ENCODE measurements around the gene FAM186B. TPM values are rescaled to one million over a fixed set of nuclear protein-coding genes. Genes with fewer than 3 reads are reported as not detected.

FAM186B gene
- total and polyA plus RNA-seq, 8 donors, result 0.18 to 7.0 (median 0.27) TPM; not detected in 4

- TF ChIP-seq CTCF (IDR thresholded peaks at IDR 0.05) (no peak), POLR2A (IDR thresholded peaks at IDR 0.05) (no peak), POLR2AphosphoS5 (IDR thresholded peaks at IDR 0.05) (no peak), EP300 (IDR thresholded peaks at IDR 0.05) (no peak)
- Histone ChIP-seq H3K27me3 (no peaks in the 10 kb centered on the region), H3K4me1 (peaks cover 0 to 17% (median 13%) of the 10 kb centered on the region in 4 donors), H3K27ac (peak overlapping the region in 1 of 5 donors; percentile 30), H3K4me3 (no peak overlapping the region), H3K9me3 (no peaks in the 10 kb centered on the region), H3K36me3 (peaks cover 0 to 77% (median 64%) of the 10 kb centered on the region in 4 donors)
- no peak for DNase-seq
- WGBS, 5 donors, result 64 to 74% (median 69%) methylated on average over 13 of the region's 13 CpGs
- intact Hi-C loops (cut with DNase I; ENCODE audit: low total_unique reads), result no loop called here
Observed at GRCh38 chr12:49636574-49636973, 31.1 kb upstream of the FAM186B start.

GRCh38 chr12:49635656-49636055 lies 30.2 kb upstream of the FAM186B start:
- TF ChIP-seq POLR2AphosphoS5 (IDR thresholded peaks at IDR 0.05) (no peak), POLR2A (IDR thresholded peaks at IDR 0.05) (no peak), CTCF (IDR thresholded peaks at IDR 0.05) (no peak), EP300 (IDR thresholded peaks at IDR 0.05) (no peak)
- intact Hi-C loops (cut with DNase I; ENCODE audit: low total_unique reads), result no loop called here
- Histone ChIP-seq H3K4me1 (peaks cover 0 to 17% (median 13%) of the 10 kb centered on the region in 4 donors), H3K27me3 (no peaks in the 10 kb centered on the region), H3K9me3 (no peaks in the 10 kb centered on the region), H3K27ac (no peak overlapping the region), H3K36me3 (peaks cover 0 to 72% (median 59%) of the 10 kb centered on the region in 4 donors), H3K4me3 (no peak overlapping the region)
- DNase-seq, result no peak
- WGBS, 5 donors, result 88 to 98% (median 91%) methylated on average over 3 to 4 of the region's 4 CpGs

- 84 to 92% (median 90%) methylated on average over 9 of the region's 9 CpGs for WGBS, 5 donors
- H3K27ac ChIP-seq, result no peak overlapping the region
- no peak for TF ChIP-seq POLR2AphosphoS5 (IDR thresholded peaks at IDR 0.05)
- TF ChIP-seq EP300 (IDR thresholded peaks at IDR 0.05), result no peak
- no peak for TF ChIP-seq POLR2A (IDR thresholded peaks at IDR 0.05)
- TF ChIP-seq CTCF (IDR thresholded peaks at IDR 0.05), result no peak
- intact Hi-C loops (cut with DNase I; ENCODE audit: low total_unique reads), result no loop called here
- no peaks in the 10 kb centered on the region for H3K9me3 ChIP-seq
- H3K4me1 ChIP-seq, result peaks cover 0 to 17% (median 13%) of the 10 kb centered on the region in 4 donors
- H3K27me3 ChIP-seq, result no peaks in the 10 kb centered on the region
- DNase-seq, result no peak
- H3K4me3 ChIP-seq, result no peak overlapping the region
- peaks cover 0 to 66% (median 55%) of the 10 kb centered on the region in 4 donors for H3K36me3 ChIP-seq
Observed at GRCh38 chr12:49635036-49635435, 29.6 kb upstream of the FAM186B start.

GRCh38 chr12:49633703-49634345 lies 28.4 kb upstream of the FAM186B start:
- H3K9me3 ChIP-seq, result no peaks in the 10 kb centered on the region
- TF ChIP-seq POLR2A (IDR thresholded peaks at IDR 0.05), result no peak
- no peak for TF ChIP-seq EP300 (IDR thresholded peaks at IDR 0.05)
- TF ChIP-seq POLR2AphosphoS5 (IDR thresholded peaks at IDR 0.05), result no peak
- TF ChIP-seq CTCF (IDR thresholded peaks at IDR 0.05), result no peak
- H3K36me3 ChIP-seq, result peaks cover 0 to 56% (median 52%) of the 10 kb centered on the region in 4 donors
- no peak for DNase-seq
- H3K4me1 ChIP-seq, result peaks cover 0 to 20% (median 13%) of the 10 kb centered on the region in 4 donors
- no peak overlapping the region for H3K4me3 ChIP-seq
- H3K27ac ChIP-seq, result no peak overlapping the region
- 60 to 99% (median 90%) methylated on average over 2 of the region's 2 CpGs for WGBS, 5 donors
- intact Hi-C loops (cut with DNase I; ENCODE audit: low total_unique reads), result no loop called here
- H3K27me3 ChIP-seq, result no peaks in the 10 kb centered on the region
